H1 (cell line): ENCODE measurements around the gene CCR9. TPM values are rescaled to one million over a fixed set of nuclear protein-coding genes. Genes with fewer than 3 reads are reported as not detected.

Experiments
- CTCF ChIA-PET: fragments of 300-600 bp; sonication (Branson Sonifier 250); formaldehyde crosslinking; loops from one replicate; lab custom pipeline; 2021; ENCODE audit not compliant: partially characterized antibody; lab: Charles Lee
- POLR2A ChIA-PET: fragments of 300-600 bp; sonication (Branson Sonifier 250); formaldehyde crosslinking; loops from one replicate; lab custom pipeline; 2021; ENCODE audit warnings: inconsistent platforms; ENCODE audit not compliant: partially characterized antibody; lab: Charles Lee
- DNase-seq, 2 experiments: peaks; one replicate each; pipeline versions ENCODE4 v3.0.0 to v3.0.0-alpha.2; 2010 to 2022; ENCODE audit warnings: low spot score in 2 of 2, low read depth in 1 of 2, mixed read lengths in 1 of 2
- FAIRE-seq: peaks from 2 replicates; lab custom pipeline; 2011; peaks lifted over from hg19 to GRCh38; lab: Jason Lieb, UNC
- H2AFZ ChIP-seq: 2 replicates; pipeline ENCODE4 v1.8.1; 2012; ENCODE audit warnings: low read length, inconsistent platforms
- H2AK5ac ChIP-seq: 2 replicates; pipeline ENCODE4 v1.6.1; 2013; ENCODE audit warnings: low read depth, low read length
- H2BK120ac ChIP-seq: replicated peaks from 2 replicates; pipeline ENCODE3; 2013; ENCODE audit warnings: low read depth, low read length, inconsistent platforms
- H2BK12ac ChIP-seq: 2 replicates; pipeline ENCODE4 v1.6.1; 2013; ENCODE audit warnings: low read depth, low read length
- H2BK15ac ChIP-seq: 2 replicates; pipeline ENCODE4 v1.6.1; 2013; ENCODE audit warnings: low read length
- H2BK20ac ChIP-seq: 2 replicates; pipeline ENCODE4 v1.6.1; 2013; ENCODE audit warnings: low read length
- H2BK5ac ChIP-seq: 2 replicates; pipeline ENCODE4 v1.6.1; 2013; ENCODE audit warnings: low read depth, low read length
- H3K14ac ChIP-seq: 2 replicates; pipeline ENCODE4 v1.6.1; 2013; ENCODE audit warnings: inconsistent platforms; ENCODE audit not compliant: insufficient read length
- H3K18ac ChIP-seq: 2 replicates; pipeline ENCODE4 v1.6.1; 2013; ENCODE audit warnings: low read length; ENCODE audit errors: extremely low read depth
- H3K23ac ChIP-seq: 2 replicates; pipeline ENCODE4 v1.6.1; 2013; ENCODE audit warnings: inconsistent platforms; ENCODE audit not compliant: insufficient read length
- H3K23me2 ChIP-seq: 2 replicates; pipeline ENCODE4 v1.6.1; 2013; ENCODE audit warnings: low read depth, low read length
- H3K27ac ChIP-seq: 2 replicates; pipeline ENCODE4 v1.6.1; 2011; ENCODE audit warnings: low read depth, low read length, inconsistent platforms
- H3K27me3 ChIP-seq, 4 experiments: replicated peaks in 1 of 4; 1 replicate in 1 of 4; 2 replicates in 3 of 4; pipeline versions ENCODE4 v1.6.1 to v1.8.1; 2011 to 2013; ENCODE audit warnings: low read length in 3 of 4, mild to moderate bottlenecking in 3 of 4, inconsistent platforms in 2 of 4, mixed read lengths in 2 of 4, moderate library complexity in 1 of 4; ENCODE audit not compliant: control insufficient read depth in 3 of 4, insufficient read depth in 3 of 4; ENCODE audit errors: extremely low read depth in 1 of 4
- H3K36me3 ChIP-seq, 4 experiments: 2 replicates each; pipeline versions ENCODE4 v1.6.1 to v1.8.1; 2011 to 2013; ENCODE audit warnings: mild to moderate bottlenecking in 4 of 4, low read length in 3 of 4, moderate library complexity in 2 of 4, control low read depth in 1 of 4, inconsistent platforms in 1 of 4; ENCODE audit not compliant: insufficient read depth in 4 of 4, control insufficient read depth in 2 of 4
- H3K4ac ChIP-seq: replicated peaks from 2 replicates; pipeline ENCODE3; 2013; ENCODE audit warnings: low read length, low read depth, mixed read lengths, inconsistent platforms; ENCODE audit not compliant: insufficient read length
- H3K4me1 ChIP-seq, 4 experiments: replicated peaks in 1 of 4; 1 replicate in 1 of 4; 2 replicates in 3 of 4; pipeline versions ENCODE4 v1.6.1 to v1.8.1; 2011 to 2013; ENCODE audit warnings: low read length in 3 of 4, inconsistent platforms in 2 of 4, mixed read lengths in 1 of 4; ENCODE audit not compliant: insufficient read depth in 4 of 4, control insufficient read depth in 3 of 4
- H3K4me2 ChIP-seq, 2 experiments: 2 replicates each; pipeline versions ENCODE4 v1.6.1 to v1.8.1; 2011 to 2013; ENCODE audit warnings: low read depth in 2 of 2, low read length in 2 of 2, control low read depth in 1 of 2, inconsistent platforms in 1 of 2, mild to moderate bottlenecking in 1 of 2; ENCODE audit not compliant: insufficient read depth in 1 of 2
- H3K4me3 ChIP-seq, 4 experiments: fragments of 200-600, 300-600 bp in 1 of 4; sonication (generic), shearing (Covaris generic), sonication (Bioruptor Twin) in 1 of 4; 2 replicates each; pipeline versions ENCODE4 v1.5.1 to v1.8.1; 2011 to 2016; ENCODE audit warnings: low read length in 4 of 4, low read depth in 3 of 4, control low read depth in 2 of 4, inconsistent platforms in 2 of 4, mild to moderate bottlenecking in 2 of 4, mixed read lengths in 1 of 4, moderate library complexity in 1 of 4; ENCODE audit not compliant: insufficient read depth in 2 of 4; ENCODE audit errors: extremely low read depth in 1 of 4
- H3K56ac ChIP-seq: replicated peaks from 2 replicates; pipeline ENCODE3; 2013; ENCODE audit warnings: low read depth, mild to moderate bottlenecking, mixed read lengths, low read length, inconsistent platforms; ENCODE audit not compliant: insufficient read length
- H3K79me1 ChIP-seq: 2 replicates; pipeline ENCODE4 v1.6.1; 2013; ENCODE audit warnings: low read depth, low read length, control low read depth
- H3K79me2 ChIP-seq, 2 experiments: 2 replicates each; pipeline versions ENCODE4 v1.6.1 to v1.8.1; 2012 to 2013; ENCODE audit warnings: low read length in 2 of 2, mild to moderate bottlenecking in 2 of 2, inconsistent platforms in 1 of 2; ENCODE audit not compliant: insufficient read depth in 2 of 2, control insufficient read depth in 1 of 2
- H3K9ac ChIP-seq, 4 experiments: replicated peaks in 1 of 4; 1 replicate in 1 of 4; 2 replicates in 3 of 4; pipeline versions ENCODE4 v1.6.1 to v1.8.1; 2011 to 2013; ENCODE audit warnings: low read depth in 3 of 4, low read length in 3 of 4, control low read depth in 2 of 4, mild to moderate bottlenecking in 2 of 4, moderate library complexity in 2 of 4, inconsistent platforms in 1 of 4; ENCODE audit errors: extremely low read depth in 1 of 4
- H3K9me3 ChIP-seq, 2 experiments: 2 replicates each; pipeline versions ENCODE4 v1.6.1 to v1.8.1; 2012 to 2013; ENCODE audit warnings: mild to moderate bottlenecking in 2 of 2, moderate library complexity in 2 of 2, control low read depth in 1 of 2, inconsistent platforms in 1 of 2, low read depth in 1 of 2, low read length in 1 of 2, mixed read lengths in 1 of 2; ENCODE audit not compliant: insufficient read depth in 2 of 2
- H4K20me1 ChIP-seq, 2 experiments: replicated peaks in 1 of 2; 2 replicates each; pipeline versions ENCODE3 to v1.8.1; 2011 to 2013; ENCODE audit warnings: inconsistent platforms in 2 of 2, low read length in 2 of 2, mild to moderate bottlenecking in 1 of 2; ENCODE audit not compliant: insufficient read depth in 2 of 2, control insufficient read depth in 1 of 2
- H4K5ac ChIP-seq: 2 replicates; pipeline ENCODE4 v1.6.1; 2013; ENCODE audit warnings: low read length, low read depth, mixed read lengths, inconsistent platforms; ENCODE audit not compliant: insufficient read length
- H4K8ac ChIP-seq: 2 replicates; pipeline ENCODE4 v1.8.0; 2013; ENCODE audit warnings: mild to moderate bottlenecking, moderate library complexity, low read length, inconsistent platforms; ENCODE audit not compliant: insufficient read depth; ENCODE audit errors: extremely low read depth
- H4K91ac ChIP-seq: replicated peaks from 2 replicates; pipeline ENCODE3; 2013; ENCODE audit warnings: low read length, mixed read lengths, inconsistent platforms; ENCODE audit not compliant: insufficient read length
- CREB1 ChIP-seq: IDR thresholded peaks from 2 replicates; pipeline ENCODE4 v1.6.1; 2012; ENCODE audit warnings: inconsistent platforms
- E2F6 ChIP-seq: IDR thresholded peaks from 2 replicates; pipeline ENCODE4 v1.6.1; 2012; ENCODE audit warnings: inconsistent platforms
- WGBS, 2 experiments: shearing (Covaris generic) in 1 of 2; methylation state at CpG; one replicate each; pipeline versions ENCODE4 v1.1.6 to v1.1.7; 2013 to 2015; ENCODE audit warnings: low lambda C conversion rate in 2 of 2, mixed read lengths in 2 of 2, inconsistent platforms in 1 of 2, low coverage in 1 of 2, missing lambda C conversion rate in 1 of 2; ENCODE audit not compliant: insufficient replicate concordance in 2 of 2, insufficient coverage in 1 of 2, insufficient read length in 1 of 2; ENCODE audit errors: extremely low coverage in 1 of 2, missing lambda C conversion rate in 1 of 2; 5-methylcytosine and 5-hydroxymethylcytosine counted together
- polyA plus RNA-seq, 7 experiments: library from polyadenylated mRNA; depleted of rRNA in 3 of 7; stranded (reverse) in 5 of 7; unstranded in 2 of 7; fragments of >200 nt in 5 of 7; fragments of 200-250 nt in 2 of 7; gene quantifications; 1 replicate in 5 of 7; 2 replicates in 1 of 7; 4 replicates in 1 of 7; pipeline versions ENCODE4 v1.2.1 to v1.2.3, GENCODE V29; 2011 to 2013; ENCODE audit warnings: missing spikeins in 2 of 7, mixed read lengths in 2 of 7
- total RNA-seq: library from RNA; stranded (reverse); fragmentation: NEBNext Ultra II Directional; extraction: Animal tissue kit (Norgen Biotek cat#: 25700); gene quantifications from 2 replicates; pipeline ENCODE4 v1.2.1, GENCODE V29; 2021
- TF ChIP-seq, protein P1 (sequence below): IDR thresholded peaks from 2 replicates; pipeline ENCODE4 v1.6.1; 2011; ENCODE audit warnings: low read length, improper control_type of control experiment

Gene CCR9
- total and polyA plus RNA-seq, 2 of the 8 experiments (the other 6 are each of a cell fraction or from before 2014, with no cell fraction given), result not detected

- Histone ChIP-seq H3K27ac (no peak overlapping the region), H3K27me3 (no peaks in the 10 kb centered on the region), H3K4me1 (peaks cover 0 to 2% (median under 1%) of the 10 kb centered on the region in 4 experiments; a peak in 2 of 7 replicates), H3K23me2 (no peaks in the 10 kb centered on the region), H2BK120ac (no peak overlapping the region), H3K4me3 (no peak overlapping the region), H2BK12ac (no peak overlapping the region; the same call in 1 of the 2 replicates), H4K8ac (no peak overlapping the region), H2AFZ (no peak overlapping the region), H3K56ac (no peak overlapping the region), H3K4ac (no peak overlapping the region), H3K79me1 (no peaks in the 10 kb centered on the region), H3K23ac (no peak overlapping the region), H2BK15ac (no peak overlapping the region), H3K79me2 (no peaks in the 10 kb centered on the region), H3K9ac (no peak overlapping the region), H4K91ac (no peak overlapping the region), H2BK5ac (no peak overlapping the region), H3K36me3 (peaks cover 0 to 5% (median 0%) of the 10 kb centered on the region in 4 experiments; a peak in 3 of 8 replicates), H2AK5ac (no peak overlapping the region), H2BK20ac (no peak overlapping the region), H3K18ac (no peak overlapping the region), H3K4me2 (no peak overlapping the region), H4K20me1 (peaks cover 1 to 2% of the 10 kb centered on the region in 2 experiments), H3K14ac (no peak overlapping the region), H3K9me3 (no peaks in the 10 kb centered on the region), H4K5ac (no peak overlapping the region)
- 85% methylated on average over 6 of the region's 6 CpGs; no CpG with 5 or more reads in 1 of the 2 experiments for WGBS, 2 experiments
- ChIA-PET CTCF (interaction anchor here (0.7 to 7.8 kb wide), 4 partner anchors 11 to 137 kb away, joined by 3 to 54 read pairs (median 36); no protein-coding TSS in a partner anchor), POLR2A (no interaction called here)
- DNase-seq, result no peak
- FAIRE-seq, result no peak
- TF ChIP-seq CREB1 (no peak), E2F6 (no peak)
- TF ChIP-seq, protein P1, sequence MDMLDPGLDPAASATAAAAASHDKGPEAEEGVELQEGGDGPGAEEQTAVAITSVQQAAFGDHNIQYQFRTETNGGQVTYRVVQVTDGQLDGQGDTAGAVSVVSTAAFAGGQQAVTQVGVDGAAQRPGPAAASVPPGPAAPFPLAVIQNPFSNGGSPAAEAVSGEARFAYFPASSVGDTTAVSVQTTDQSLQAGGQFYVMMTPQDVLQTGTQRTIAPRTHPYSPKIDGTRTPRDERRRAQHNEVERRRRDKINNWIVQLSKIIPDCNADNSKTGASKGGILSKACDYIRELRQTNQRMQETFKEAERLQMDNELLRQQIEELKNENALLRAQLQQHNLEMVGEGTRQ, result no peak
Observed at GRCh38 chr3:45940781-45941365, 54.5 kb downstream of the CCR9 start.
